Fibroblast of peridontal ligament (primary cell): Measurements from ENCODE around the gene RIMBP2.

Experiments used
- DNase-seq: peaks from one replicate; pipeline ENCODE4 v3.0.0-alpha.2; 2010; ENCODE audit errors: extremely low read depth

The RIMBP2 gene

DNA sequence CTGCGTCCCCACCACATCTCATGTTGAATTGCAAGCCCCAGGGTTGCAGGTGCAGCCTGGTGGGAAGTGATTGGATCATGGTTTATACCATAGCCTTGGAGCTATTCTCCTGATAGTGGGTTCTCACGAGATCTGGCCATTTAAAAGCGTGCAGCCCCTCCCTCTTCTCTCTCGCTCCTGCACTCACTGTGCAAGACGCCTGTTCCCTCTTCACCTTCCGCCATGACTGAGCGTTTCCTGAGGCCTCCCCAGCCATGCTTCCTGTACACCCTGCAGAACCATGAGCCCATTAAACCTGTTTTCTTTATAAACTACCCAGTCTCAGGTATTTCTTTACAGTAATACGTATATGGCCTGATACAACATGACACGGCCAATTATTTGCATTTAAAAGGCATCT lies 146.6 kb downstream of the RIMBP2 start:
- DNase-seq: no peak

DNA sequence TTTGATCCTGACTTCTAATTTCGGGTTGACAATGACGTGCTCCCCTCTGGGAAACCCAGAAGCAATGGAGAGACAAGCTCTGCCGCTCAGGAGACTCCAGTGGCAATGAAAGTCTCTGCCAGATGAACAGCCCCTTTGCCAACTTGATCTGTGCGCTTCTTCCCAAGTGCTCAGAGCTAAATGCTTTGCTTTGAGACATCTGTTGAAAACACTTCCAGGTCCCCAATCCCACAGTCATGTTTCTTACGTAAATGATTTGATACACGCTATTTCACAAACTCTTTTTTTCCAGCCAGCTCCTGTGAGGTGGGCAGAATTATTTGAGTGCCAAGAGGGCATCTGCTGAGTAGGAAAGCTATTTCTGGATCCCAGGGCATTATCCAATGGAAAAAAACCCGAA lies 147.6 kb downstream of the RIMBP2 start:
- no peak for DNase-seq

DNA sequence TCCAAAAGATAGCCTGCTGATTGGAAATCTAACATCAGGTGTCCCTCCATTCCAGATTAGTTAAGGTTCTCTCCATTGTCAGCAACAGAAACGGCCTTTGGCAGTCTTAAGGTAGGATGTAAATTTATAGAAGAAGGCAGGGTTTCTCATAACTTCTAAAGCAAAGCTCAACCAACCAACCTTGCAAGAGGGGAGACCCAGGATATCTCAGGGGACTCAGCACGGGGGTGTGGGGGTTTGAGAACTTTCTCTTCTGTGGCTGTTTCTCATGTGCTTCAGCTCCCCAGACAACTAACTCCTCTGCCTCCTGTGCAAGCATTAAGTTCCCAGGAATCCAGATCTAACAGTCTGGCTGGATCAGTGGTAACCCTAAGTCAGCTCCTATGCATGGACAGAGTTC lies 148.1 kb downstream of the RIMBP2 start:
- DNase-seq: no peak

DNA sequence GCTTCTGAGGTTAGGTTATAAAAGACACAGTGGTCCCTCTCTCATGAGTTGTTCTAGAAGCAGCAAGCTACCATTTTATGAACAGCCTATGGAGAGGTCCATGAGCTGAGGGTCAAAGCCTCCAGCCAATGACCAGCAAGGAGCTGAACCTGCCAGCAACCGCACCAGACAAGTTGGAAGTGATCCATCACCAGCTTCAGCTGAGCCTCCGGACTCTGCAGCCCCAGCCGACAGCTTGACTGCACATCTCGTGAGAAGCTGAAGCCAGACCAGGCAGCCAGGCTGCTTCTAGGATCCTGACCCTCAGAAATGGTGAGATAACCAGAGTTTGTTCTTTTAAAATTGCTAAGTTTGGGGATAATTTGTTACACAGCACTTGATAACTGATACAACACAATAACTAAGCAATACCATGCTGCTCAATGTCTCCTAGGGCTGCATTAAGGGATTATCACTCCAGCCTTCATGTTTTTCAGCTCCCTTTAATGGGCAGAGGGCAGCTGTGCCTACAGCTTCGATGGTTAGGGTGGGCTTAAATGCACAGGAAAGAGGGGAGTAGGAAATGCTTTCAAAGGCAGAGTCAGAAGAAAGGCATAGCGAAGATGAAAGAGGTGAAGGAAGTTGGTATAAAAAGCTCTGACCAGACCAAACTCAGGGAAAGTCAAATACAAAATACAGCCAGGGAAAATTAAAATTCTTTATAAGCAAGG lies 149.5 kb downstream of the RIMBP2 start:
- DNase-seq: no peak

DNA sequence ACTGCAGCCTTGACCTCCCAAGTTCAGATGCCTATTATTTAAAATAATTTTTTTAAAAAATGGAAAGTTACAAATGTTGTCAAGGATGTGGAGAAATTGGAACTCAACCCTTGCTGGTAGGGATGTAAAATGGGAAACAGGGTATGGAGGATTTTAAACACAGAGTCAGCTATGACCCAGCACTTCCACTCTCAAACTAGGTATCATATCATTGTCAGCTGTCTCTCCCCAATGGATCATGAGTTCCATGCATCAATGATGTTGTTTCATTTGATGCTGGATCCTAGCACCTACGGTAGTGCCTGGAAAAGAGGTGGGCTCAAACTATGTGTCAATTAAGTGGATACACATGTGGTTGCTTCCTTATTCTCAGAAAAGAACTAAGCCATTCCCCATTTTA lies 150.9 kb downstream of the RIMBP2 start:
- DNase-seq: no peak

DNA sequence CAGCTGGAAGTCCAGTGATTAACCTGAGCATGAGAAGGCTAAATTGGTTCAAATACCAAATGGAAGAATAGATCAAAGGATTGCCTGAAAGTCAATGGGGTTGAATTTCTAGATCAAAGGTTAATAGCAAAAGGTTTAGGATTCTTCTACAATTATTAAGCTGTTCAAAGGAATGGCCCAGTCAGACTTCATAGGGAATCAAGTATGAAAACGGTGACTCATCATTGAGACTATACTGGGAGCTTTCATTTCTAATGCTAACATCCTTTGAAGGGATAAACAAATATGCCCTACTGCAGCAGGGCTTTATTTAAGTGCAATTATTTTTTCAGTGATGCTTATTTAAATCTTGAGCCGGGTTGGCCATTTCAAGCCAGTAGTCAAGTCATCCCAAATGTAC lies 152.8 kb downstream of the RIMBP2 start:
- no peak for DNase-seq

DNA sequence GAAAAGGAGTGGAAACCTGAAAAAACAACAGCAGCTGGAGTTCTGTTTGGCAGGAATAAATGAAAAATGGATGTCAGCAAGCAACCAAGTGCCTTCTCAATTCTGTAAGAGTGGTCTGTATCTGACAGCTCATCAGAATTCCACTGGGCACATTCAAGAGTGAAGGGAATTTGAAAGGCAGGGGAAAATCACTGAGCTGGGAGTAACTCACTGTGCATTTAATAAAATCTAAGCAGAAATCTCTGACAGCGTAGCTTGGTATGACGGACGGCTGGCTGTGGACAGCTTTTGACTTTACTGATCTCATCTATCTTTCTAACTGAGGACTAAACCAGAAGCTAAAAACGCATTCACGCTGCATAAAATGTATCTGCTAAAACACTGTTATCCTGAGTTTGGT lies 153.4 kb downstream of the RIMBP2 start:
- DNase-seq: no peak

DNA sequence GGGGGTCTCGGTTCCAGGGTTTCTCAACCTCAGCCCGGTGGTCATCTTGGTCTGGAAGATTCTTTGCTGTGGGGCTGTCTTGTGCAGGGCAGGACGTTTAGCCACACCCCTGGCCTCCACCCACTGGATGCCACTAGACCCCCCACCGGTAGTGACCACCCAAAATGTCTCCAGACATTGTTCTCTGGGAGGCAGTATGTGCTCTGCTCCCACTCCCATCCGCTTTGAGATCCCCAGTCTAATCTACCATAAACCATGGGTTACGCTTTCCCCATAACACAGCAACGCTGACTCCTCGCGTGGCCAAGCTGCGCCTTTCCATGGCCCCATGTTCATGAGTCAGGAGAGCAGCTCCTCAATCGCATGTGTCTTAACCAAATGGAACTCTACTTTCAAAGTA lies 155.8 kb downstream of the RIMBP2 start:
- DNase-seq: no peak

DNA sequence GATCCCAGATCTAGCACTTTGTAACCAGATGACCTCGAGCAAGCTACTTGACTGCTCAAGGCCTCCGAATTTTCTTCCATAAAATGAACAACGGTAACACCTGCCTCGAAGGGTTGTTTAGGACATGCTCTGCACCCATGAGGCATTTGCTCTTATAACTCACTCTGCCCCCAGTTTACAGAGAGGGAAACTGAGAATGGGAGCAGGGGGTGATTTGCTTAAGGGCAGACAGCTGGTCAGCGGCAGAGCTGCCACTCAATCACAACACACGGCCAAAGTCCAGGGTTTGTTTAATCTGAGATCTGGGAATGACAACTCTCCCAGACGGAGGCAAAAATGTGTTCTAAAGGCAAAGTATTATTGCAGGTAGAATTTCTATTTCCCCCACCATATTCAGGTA lies 156.3 kb downstream of the RIMBP2 start:
- DNase-seq: no peak

DNA sequence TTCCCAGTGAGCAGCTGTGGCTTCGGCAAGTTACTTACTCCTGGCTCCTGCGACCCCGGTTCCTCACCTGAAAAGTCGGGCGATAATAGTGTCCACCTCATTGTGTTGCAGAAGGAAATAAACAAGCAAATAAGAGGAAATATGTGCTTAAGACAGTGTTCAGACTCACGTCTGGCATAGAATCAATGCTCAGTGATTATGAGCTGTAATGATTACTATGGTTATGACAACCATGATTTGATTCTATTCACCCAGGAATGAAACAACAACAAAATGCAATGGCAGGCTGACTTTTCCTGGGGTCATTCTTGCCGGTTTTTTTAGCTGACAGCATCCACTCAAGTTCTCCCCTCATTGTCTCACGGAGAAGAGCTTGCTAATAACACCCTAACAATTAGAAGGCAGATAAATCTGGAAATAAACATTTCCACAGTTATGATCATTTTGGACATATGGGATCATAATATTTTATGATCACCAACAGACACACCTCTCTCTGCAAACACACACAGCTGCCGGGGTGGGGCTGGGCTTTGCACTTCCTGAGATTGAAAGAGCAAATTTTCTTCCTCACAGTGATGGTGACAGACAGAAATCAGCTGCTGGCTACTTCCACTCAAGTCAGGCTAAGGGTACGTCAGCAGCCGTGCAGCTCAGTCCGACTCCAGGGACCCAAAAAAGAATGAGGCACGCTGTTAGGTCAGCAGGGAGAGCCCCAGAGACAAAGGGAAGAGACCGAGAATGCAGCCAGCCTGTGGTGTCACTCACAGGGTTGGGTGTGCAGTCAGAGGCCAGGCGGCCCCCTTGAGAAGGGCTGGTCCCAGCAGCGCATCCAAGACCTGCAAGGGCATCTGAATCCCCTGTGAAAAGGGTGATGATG lies 158.0 kb downstream of the RIMBP2 start:
- DNase-seq: no peak

DNA sequence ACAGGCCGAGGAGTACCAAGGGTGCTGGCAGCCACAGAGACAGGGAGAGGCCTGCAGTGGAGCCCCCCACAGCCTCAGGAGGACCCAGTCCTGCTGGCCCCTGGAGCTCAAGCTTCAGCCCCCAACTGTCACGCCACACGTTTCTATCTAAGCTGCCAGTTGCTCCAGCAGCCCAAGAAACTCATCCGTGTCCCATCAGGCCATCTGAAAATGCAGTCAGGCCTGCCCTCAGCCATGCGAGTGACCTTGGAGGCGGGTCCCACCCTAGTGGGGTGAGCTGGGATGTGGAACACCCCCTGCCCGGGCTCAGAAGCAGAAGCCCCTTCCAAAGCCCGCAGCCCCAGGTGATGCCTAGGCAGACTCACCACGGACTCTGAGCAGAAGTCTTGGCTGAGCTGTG lies 158.9 kb downstream of the RIMBP2 start:
- no peak for DNase-seq

DNA sequence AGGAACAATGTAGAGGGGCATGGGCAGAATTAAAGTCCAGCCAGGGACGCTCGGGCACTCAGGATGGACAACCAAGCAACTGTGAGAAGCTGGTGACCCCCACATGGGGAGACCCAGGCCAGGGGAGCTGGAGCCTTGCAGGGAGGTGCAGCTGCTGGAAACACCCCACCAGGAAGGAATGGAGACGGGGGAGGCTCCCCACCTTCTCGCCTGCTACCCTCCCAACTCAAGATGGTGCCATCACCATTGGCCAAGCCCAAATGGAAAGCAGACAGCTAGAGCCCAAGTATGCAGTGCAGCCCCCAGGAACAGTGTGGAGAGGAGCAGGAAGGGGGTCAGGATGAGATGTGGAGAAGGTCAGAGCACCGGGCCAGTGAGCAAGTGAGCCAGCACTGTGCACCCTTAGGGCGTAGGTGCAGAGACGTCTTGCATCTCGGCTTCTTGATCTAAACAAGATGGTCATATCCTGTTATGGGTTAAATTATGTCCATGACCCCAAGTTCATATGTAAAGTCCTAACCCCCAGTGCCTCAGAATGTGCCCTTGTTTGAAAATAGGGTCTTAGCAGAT lies 159.5 kb downstream of the RIMBP2 start:
- no peak for DNase-seq

DNA sequence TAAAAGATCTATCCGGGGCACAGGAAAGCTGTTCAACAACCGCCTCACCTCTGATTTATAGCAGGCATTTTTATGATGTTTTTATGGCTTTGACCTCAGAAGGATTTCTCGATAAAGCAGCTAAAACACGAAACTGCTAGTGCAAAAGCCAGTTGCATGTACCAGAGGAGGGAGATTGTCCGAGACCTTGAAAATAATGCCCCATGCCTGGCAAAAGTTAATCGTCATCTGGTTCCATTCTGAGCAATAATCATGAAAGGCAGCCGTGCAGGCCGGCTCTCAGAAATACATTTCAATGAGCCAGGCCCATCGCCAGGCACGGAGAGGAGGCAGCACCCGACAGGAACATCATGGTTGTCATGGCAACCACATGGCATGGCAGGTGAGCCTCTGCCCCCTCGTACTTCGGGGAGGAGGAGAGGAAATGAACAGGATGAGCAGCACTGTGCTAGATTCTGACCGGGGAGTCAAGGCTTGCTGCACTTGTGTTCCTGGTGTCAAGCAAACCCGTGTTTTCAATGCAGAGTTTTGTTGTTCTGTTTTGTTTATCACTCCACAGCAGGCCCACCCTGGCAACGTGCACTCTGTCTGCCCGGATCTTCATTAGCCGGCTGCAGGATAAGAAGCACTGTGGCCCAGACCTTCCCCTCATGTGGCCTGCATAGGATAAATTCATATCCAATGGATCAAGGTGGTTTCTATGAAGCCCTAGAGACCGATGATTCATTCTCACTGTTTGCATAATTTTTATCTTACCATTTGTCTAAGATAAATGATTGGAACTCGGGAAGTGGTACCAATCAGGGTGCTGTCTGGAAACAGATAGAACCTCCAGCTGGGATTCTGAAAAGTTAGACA lies 160.2 kb downstream of the RIMBP2 start:
- DNase-seq: no peak

DNA sequence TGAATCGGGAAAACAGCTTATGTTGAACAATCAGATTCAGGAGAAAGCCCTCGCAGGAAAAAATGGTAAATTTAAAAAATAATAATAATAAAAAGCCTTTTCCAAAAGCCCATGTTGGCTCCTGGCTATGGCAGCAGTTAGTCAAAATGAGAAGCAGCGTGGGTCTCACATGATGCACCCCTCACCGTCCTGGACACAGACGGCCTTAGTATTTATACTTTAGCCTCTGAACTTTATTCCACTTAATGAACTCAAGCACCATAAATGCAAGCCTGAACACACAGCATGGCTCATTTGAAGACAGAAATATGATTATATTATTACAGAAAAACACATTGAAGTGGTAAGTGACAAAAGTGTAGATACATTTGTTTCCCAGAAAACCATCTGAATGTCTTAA lies 160.9 kb downstream of the RIMBP2 start:
- DNase-seq: no peak

DNA sequence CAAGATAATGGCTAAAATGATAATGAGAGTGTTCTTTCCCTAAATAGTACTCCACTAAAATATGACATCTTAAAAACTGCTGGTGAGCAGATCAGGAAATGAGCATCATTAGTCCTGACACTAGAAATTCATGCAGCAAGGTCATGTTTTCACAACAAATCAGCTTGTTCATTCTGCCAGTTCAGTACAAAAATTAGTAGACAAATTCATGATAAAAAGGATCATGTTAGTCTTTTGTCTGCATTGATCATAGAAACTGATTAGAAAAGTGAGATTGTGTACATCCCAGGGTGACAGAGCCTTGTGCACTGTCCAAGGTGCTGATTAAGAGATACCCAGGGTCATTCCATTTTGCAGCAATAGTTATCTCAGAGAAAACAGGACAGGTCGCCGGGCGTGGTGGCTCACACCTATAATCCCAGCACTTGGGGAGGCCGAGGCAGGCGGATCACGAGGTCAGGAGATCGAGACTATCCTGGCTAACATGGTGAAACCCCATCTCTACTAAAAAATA lies 163.6 kb downstream of the RIMBP2 start:
- DNase-seq: no peak

DNA sequence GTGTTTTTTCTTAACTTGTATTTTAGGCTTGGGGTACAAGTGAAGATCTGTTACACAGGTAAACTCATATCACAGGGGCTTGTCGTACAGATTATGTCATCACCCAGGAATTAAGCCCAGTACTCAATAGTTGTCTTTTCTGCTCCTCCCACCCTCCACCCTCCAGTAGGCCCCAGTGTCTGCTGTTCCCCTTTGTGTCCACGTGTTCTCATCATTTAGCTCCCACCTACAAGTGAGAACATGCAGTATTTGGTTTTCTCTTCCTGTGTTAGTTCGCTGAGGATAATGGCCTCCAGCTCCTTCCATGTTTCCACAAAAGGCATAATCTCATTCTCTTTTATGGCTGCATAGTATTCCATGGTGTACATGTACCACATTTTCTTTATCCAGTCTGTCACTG lies 166.7 kb downstream of the RIMBP2 start:
- no peak for DNase-seq

DNA sequence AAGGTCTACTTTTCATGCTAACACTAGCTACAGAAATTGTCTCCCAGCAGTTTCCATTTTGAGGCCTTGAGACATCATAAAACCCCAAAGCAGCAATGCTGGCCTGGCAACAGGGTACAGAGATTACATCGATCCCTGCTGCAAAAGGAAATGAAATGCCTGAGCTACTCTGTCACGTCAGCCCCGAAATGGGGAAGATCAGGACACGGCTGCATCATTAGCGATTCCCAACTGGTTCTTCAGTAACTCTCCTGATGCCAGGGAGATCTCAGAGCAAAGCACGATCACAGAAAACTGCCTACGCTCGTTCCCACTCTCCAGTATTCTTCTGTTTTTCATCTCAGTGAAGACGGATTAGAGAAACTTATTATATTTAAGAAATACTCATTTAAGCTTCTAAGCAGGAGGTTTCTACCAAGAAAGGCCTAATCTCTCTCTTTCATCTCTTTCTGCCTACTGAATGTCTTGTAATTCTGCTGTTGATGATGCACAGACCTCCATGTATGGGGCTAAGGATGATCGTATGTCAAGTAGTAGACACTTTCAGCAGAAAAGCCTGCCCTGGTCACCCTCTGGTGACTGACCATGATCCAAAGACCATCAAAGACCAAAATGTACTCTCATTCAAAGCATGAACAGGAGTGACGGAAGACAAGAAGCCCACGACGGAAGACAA lies 168.5 kb downstream of the RIMBP2 start:
- no peak for DNase-seq

DNA sequence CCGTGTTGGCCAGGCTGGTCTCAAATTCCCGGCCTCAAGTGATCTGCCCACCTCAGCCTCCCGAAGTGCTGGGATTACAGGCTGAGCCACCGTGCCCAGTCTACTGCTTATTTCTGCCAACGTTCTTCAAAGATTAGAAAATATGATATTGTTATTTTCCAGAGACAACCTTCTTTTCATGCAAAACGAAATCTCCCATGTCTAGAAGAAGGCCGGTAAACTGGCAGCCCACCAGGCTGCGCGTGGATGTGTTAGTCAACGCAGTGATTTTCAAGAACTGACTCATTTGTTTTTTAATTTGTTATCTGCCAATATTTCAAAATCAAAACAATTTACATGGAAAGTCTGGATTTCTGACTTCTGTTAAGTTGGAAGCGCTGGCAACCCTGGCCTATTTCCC lies 169.6 kb downstream of the RIMBP2 start:
- DNase-seq: no peak

DNA sequence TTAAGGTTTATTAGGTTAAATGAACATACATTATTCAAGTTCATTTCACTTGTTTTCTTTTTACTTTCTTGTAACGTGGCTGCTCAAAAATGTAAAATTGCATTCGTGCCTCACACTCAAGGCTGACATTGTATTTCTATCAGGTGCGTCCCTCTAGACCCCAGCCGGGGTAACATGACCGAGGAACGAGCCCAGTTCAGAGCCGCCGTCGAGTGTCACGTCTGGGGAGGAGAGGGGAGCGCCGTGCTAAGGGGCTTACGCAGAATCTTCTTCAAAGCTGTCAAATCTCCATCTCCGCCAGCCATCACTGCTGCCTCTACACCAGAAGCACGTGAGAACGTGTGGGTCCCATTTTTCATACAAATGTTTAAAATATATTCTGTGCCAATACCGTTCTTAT lies 170.6 kb downstream of the RIMBP2 start:
- no peak for DNase-seq

DNA sequence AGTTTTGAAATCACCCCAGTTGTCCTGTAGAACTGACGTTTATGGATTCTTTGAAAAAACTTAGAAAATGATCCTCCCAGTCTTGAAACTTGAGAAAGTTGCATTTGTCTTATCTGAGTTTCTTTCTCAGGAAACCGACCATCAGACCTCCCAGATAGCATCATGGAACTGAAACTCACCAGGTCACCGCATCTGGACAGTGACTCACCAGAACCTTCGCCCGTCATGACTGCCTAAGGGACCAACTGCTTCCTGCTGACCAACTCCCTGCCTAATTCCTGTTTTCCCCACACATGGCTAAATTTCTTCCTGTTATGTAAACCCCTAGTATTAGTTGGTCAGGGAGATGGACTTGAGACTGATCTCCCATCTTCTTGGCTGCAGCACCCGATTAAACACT lies 175.7 kb downstream of the RIMBP2 start:
- DNase-seq: no peak

DNA sequence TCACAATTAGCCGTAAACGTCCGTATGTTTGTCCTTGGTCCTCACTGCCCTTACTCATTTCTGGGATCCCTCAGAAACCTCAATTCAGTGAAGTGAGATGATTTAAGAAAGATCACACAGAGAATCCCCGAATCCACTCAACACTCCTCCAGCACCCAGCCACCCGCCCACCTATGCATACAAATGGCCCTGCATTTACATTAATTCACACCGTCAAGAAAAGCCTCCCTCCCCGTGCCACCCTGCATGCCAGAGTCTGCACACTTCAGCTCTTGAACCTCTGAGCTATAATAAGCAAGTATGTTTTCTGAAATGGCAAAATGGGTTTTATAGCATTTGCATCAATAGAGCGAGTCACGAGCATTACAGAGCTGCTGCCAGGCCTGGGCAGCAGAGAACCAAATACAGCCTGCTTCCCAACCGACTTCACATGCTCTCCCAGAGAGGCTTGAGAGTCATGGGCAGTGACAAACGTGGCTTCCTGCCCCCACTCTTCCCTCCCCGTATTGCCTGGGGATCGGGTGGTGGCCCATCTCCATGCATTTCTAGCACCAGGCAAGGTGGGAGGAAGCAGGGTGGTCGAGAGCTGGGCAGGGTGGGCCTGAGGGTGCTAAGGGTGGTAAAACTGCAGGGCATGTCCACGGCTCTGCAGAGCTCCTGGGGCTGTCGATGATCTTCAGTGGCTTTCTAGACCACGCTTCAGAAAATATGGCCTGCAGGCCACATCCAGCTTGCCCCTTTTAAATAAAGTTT lies 177.6 kb downstream of the RIMBP2 start:
- DNase-seq: no peak
